GM12801 (cell line): Measurements from ENCODE around the gene CCDC110.

Source experiments
- TF ChIP-seq, protein P1 (sequence below): IDR thresholded peaks from one replicate; pipeline ENCODE4 v1.5.1; 2011; ENCODE audit warnings: control low read depth; ENCODE audit not compliant: insufficient read length; ENCODE audit errors: extremely low read depth

CCDC110 gene

DNA sequence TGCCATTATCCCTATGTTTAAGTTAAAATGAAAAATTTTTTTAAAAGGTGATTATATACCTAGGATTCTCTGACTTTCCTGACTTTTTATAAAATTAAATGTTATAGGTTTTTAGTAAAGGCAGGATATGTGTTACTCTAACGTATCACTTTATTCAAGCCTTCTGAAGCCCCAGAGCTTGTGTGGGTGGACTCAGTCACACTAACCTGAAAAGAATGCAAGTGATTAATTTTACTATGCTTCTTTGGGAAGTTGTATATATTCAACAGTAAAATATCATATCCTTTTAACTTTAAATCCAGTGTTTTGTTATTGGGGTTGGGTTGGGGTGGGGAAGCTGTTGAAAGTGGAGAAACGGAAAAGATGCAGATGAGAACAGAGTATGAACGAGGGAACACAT is 41.0 kb upstream of the CCDC110 start:
- TF ChIP-seq, protein P1, sequence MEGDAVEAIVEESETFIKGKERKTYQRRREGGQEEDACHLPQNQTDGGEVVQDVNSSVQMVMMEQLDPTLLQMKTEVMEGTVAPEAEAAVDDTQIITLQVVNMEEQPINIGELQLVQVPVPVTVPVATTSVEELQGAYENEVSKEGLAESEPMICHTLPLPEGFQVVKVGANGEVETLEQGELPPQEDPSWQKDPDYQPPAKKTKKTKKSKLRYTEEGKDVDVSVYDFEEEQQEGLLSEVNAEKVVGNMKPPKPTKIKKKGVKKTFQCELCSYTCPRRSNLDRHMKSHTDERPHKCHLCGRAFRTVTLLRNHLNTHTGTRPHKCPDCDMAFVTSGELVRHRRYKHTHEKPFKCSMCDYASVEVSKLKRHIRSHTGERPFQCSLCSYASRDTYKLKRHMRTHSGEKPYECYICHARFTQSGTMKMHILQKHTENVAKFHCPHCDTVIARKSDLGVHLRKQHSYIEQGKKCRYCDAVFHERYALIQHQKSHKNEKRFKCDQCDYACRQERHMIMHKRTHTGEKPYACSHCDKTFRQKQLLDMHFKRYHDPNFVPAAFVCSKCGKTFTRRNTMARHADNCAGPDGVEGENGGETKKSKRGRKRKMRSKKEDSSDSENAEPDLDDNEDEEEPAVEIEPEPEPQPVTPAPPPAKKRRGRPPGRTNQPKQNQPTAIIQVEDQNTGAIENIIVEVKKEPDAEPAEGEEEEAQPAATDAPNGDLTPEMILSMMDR: no peak

DNA sequence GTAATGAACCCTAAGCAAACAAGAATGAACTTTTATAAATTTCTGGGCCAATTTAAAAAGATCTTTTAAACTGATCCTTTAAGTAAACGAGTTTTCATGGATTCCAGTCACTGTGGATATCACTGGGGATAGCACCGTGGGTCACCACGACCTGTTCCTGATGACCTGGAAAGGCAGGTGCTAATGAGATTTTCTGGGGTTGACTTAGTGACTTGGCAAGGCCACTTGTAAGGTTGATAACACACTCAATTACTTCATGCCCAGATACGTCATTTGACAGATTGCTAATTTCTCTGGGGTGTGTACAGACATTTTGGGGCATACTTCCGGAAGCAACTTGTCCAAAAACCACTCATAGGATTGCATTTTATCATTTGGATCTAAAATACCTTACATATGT is 39.3 kb upstream of the CCDC110 start:
- TF ChIP-seq, protein P1: no peak

DNA sequence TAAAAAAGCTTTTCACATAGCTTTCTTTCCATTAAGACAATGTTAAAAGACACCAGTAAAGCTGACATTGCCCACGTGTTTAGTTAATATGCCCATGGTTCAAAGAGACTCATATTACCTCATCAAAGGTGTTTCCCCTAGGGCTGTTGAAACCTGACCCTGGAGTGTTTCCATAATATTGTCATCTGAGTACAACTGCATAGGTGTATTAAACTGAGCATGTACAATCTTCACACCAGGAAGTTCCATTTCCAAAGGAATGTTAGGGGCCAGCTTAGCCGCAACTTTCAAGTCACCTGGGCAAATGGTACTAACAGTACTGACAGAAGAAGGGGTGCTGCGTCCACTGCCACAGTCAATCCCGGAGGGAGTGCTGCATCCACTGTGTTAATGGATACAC is 36.6 kb upstream of the CCDC110 start:
- TF ChIP-seq, protein P1: no peak

DNA sequence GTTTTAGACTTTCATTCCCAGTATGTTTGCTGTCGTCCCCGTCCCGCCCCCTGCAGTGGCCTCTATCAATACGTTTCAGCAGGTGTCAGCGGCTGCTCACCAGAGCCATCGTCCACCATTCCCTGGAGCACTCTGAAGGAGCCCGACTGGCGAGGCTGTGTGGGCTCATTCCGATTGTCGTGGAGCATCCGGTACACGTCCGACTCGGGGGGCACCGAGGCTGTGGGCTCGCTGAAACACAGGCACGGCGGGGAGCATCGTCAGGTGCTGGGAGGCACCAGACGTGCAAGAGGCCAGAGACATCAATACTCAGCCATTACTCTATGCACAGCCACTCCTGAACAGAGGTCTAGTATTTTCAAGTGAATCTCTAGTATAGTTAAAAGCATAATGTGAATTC is 34.9 kb upstream of the CCDC110 start:
- TF ChIP-seq, protein P1: no peak

DNA sequence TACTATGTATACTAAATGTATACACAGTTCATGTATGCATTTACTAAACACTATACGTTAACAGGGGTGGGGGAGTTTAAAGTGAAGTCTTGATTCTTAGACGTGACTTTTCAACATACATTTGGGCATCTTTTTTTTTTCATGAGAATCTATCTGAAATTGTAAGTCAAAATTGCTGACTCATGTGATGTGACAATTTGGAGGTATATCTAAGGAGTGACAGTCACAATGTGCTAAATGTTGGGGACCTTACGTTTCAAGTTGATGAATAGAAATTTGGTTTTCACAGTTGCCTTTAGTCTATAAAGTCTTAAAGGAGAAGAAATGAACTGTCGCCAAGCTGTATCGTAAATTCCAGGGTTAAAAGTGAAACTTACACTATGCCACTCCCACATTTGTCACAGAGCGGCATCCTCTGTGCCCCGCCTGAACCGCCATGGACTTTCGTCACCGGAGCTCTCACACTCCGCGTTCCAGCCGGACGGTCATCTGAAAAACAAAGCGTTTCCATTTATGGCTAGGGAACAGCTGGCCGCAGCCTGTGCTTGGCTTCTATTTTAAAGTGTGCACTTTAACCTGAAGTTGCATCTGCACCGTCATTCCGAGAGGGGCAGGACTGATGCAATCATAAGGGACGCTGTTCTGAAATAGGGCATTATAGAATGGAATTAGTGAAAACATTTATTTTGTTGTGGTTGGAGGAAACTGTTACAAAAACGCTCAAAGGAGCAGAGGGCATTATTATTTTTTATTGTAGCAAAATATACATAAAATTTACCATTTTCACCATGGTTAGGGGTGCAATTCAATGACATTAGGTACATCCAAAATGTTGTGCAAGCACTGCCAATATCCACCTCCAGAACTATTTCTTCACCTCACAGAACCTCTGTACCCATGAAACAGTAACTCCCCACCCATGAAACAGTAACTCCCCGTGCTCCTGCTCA is 32.8 kb upstream of the CCDC110 start:
- TF ChIP-seq, protein P1: no peak

DNA sequence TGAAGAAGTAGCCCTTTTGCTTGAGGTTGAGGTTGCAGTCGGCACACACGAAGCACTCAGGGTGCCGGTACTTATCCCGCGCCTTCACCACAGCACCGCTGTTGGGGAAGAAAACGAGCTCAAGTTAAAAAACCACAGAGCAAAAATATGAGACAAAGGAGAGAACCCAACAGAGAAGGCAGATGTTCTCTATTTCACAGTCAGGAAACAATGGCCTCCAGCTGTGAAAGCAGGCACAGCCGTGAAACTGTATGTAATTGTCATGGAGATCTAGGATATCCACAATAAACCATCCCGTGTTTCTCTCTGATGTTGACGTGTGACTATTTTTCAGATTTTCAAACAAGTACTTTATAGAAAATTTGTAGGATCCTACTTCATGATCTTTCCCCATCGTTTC is 30.9 kb upstream of the CCDC110 start:
- TF ChIP-seq, protein P1: no peak

DNA sequence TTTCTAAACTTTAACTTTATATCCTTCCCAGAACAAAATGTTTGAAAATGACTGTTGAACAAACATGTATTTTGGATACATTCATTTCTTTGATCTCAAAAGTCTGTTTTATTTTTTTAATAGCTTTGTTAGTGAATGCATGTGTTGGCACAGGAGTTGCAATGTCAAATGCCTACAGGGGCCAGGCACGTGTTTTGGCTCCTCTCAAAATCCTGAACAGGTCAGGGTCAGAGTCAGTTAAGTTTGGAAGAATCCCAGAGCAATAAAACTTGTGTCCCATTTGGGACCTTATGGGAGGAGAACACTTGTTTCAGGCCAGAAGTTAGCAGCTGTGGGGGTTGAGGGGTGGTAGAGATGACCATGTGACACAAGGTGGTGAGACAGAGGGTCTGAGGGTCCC is 29.0 kb upstream of the CCDC110 start:
- TF ChIP-seq, protein P1: no peak
